GM21717 (cell line): ENCODE measurements around the gene ZSWIM1.
"Not testable (repeated sequence)": the region's sequence is repeated elsewhere in the genome, so short reads cannot be mapped to it uniquely, and the experiment has no call there.

Experiments
- ATAC-seq: cut with Tn5 transposase; IDR thresholded peaks from one replicate; pipeline ENCODE4 v1.9.1; 2021; ENCODE audit warnings: mild to moderate bottlenecking, moderate library complexity; ENCODE audit not compliant: unreplicated experiment

The ZSWIM1 gene

GRCh38 chr20:45925821-45926506, 44.9 kb downstream of the ZSWIM1 start:
- ATAC-seq, result no peak

DNA sequence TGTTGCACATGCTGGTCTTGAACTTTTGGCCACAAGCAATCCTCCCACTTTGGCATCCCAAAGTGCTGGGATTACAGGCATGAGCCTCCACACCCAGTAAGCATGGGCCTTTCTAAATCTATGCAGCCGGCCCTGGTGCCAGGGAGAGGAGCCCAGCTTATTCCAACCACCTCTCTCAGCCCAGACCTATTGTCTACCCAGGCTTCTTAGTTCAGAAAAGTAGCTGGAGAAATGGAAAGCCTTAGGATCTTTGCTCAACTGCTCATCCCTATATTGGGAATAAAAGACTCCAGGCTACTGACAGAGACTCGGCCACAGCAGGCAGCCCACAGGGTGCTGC, 45.7 kb downstream of the ZSWIM1 start:
- ATAC-seq, result no peak

DNA sequence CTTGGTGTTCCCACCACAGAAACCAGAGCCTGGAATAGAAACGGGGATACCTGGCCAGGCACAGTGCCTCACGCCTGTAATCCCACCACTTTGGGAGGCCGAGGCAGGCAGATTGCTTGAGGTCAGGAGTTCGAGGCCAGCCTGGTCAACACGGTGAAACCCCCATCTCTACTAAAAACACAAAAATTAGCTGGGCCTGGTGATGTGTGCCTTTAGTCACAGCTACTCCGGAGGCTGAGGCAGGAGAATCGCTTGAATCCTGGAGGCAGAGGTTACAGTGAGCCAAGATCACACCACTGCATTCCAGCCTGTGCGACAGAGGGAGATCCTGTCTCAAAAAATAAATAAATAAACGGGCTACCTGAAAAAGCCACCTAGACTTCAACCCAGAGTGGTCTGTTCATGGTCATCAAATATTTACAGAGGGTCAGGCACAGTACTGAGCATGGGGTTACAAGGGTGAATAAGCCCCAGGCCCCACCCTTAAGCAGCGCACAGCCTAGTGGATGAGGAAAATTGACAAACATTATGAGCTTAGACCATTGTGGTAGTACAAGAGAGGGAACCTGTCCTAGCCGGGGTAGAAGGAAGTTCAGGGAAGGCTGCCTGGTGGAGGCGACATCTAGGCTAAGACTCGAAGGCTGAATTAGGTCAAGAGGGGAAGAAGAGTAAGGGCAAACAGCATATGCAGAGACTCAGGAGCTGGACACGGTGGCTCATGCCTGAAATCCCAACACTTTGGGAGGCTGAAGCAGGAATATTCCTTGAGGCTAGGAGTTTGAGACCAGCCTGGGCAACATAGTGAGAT, 46.2 kb downstream of the ZSWIM1 start:
- no peak for ATAC-seq

GRCh38 chr20:45931680-45932079, 50.7 kb downstream of the ZSWIM1 start:
- not testable (repeated sequence) for ATAC-seq

- peak; percentile 31 for ATAC-seq
Measured at GRCh38 chr20:45933266-45934045, 52.4 kb downstream of the ZSWIM1 start.

DNA sequence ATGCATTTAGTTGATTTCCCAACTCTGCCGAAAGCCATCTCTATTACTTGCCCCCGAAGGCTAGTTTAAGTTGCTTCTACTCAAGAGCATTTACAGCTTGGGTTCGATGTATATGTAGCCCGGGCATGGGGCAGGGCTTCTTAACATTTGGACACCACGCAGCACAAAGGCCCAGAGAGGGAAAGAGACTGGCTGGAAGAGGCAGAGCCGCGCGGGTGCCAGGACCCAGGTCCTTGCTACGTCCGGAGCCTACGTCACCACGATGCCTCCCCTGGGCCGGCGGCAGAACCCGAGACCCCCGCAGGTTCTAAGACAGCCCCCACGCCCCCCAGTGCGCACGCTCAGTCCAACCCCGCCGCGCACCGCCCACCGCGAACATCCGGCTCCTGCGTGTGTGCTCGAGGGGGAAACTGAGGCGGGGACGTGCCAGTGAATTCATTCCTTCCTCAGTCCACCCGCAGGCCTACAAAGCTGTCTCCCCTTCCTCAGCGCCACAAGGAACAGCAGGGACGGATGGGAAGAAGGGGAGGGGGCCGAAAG, 53.1 kb downstream of the ZSWIM1 start:
- ATAC-seq, result peak; percentile 27
